ENCODE measurements around the gene LRRC26.

DNA sequence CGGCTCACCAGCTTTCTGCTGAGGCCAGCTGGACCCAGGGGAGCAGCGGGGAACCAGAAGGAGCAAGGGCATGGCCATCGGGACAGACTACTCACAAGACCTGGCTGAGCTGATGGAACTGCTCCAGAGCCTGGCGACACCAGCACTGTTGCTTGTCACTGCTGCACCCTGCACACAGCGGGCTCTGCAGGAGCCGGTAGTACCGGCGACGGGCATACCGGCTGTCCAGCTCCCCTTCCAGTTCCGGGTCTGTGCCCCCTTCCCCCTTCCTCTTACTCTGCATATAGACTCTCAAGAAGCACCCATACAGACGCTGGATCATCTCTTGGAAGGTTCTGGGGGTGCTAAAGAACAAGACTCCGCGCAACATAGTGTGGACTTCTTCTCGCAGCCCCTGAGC, 17.5 kb upstream of the LRRC26 start:
- TF ChIP-seq FOXA1 (IDR thresholded peaks at IDR 0.05) (no peak), ELF4 (IDR thresholded peaks at IDR 0.05) (no peak), LEF1 (IDR thresholded peaks at IDR 0.05; ENCODE audit: borderline replicate concordance) (no peak), NFRKB (IDR thresholded peaks at IDR 0.05) (no peak), BHLHE40 (IDR thresholded peaks at IDR 0.05; ENCODE audit: borderline replicate concordance) (no peak), SP1 (IDR thresholded peaks at IDR 0.05) (no peak), FOXM1 (IDR thresholded peaks at IDR 0.05; ENCODE audit: borderline replicate concordance) (no peak), ARNT (IDR thresholded peaks at IDR 0.05) (no peak), CTBP1 (IDR thresholded peaks at IDR 0.05; ENCODE audit: borderline replicate concordance) (no peak), SUZ12 (IDR thresholded peaks at IDR 0.05) (no peak), ZNF384 (IDR thresholded peaks at IDR 0.05) (no peak)
- TF ChIP-seq, protein P1, sequence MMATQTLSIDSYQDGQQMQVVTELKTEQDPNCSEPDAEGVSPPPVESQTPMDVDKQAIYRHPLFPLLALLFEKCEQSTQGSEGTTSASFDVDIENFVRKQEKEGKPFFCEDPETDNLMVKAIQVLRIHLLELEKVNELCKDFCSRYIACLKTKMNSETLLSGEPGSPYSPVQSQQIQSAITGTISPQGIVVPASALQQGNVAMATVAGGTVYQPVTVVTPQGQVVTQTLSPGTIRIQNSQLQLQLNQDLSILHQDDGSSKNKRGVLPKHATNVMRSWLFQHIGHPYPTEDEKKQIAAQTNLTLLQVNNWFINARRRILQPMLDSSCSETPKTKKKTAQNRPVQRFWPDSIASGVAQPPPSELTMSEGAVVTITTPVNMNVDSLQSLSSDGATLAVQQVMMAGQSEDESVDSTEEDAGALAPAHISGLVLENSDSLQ (IDR thresholded peaks at IDR 0.05) = no peak
